Activated CD8-positive, alpha-beta T cell treated with anti-CD3 and anti-CD28 coated beads for 36 hours (primary cell): ENCODE data around the gene MCRIP2. TPM values are rescaled to one million over a fixed set of nuclear protein-coding genes. Genes with fewer than 3 reads are reported as not detected.
"Not testable (repeated sequence)": the region's sequence is repeated elsewhere in the genome, so short reads cannot be mapped to it uniquely, and the experiment has no call there.

Source experiments
- ATAC-seq: fragments of 200-7000 bp; cut with Tn5 transposase; one replicate; pipeline ENCODE4 v1.10.0; 2021; ENCODE audit warnings: mild to moderate bottlenecking, moderate library complexity
- CTCF ChIA-PET: fragments of 350-600 bp; sonication (Branson Sonifier 250); formaldehyde crosslinking; loops from one replicate; lab custom pipeline; 2021; ENCODE audit warnings: antibody characterized with exemption; lab: Charles Lee
- POLR2A ChIA-PET: fragments of 350-600 bp; sonication (Branson Sonifier 250); formaldehyde crosslinking; loops from one replicate; lab custom pipeline; 2021; ENCODE audit warnings: antibody characterized with exemption; lab: Charles Lee
- DNase-seq: peaks from one replicate; pipeline ENCODE4 v3.0.0-alpha.2; 2020
- H3K27ac Mint-ChIP-seq: one replicate; pipeline ENCODE4 v1.8.0; 2021; ENCODE audit warnings: mild to moderate bottlenecking, mixed read lengths
- H3K27me3 Mint-ChIP-seq: one replicate; pipeline ENCODE4 v1.8.0; 2021; ENCODE audit warnings: mixed read lengths
- H3K36me3 Mint-ChIP-seq: one replicate; pipeline ENCODE4 v1.8.0; 2021; ENCODE audit warnings: low read depth, mixed read lengths
- H3K4me1 Mint-ChIP-seq: one replicate; pipeline ENCODE4 v1.8.0; 2021; ENCODE audit warnings: low read depth, mixed read lengths
- H3K4me3 Mint-ChIP-seq: one replicate; pipeline ENCODE4 v1.8.0; 2021; ENCODE audit warnings: mild to moderate bottlenecking, moderate library complexity, mixed read lengths
- H3K9me3 Mint-ChIP-seq: one replicate; pipeline ENCODE4 v1.8.0; 2021; ENCODE audit warnings: mixed read lengths
- CTCF ChIP-seq: fragments of 200-600 bp; IDR thresholded peaks from one replicate; pipeline ENCODE4 v1.8.0; 2022; ENCODE audit warnings: antibody characterized with exemption, mild to moderate bottlenecking
- intact Hi-C: fragments of 100-400 bp; cut with micrococcal nuclease; formaldehyde crosslinking; loops from one replicate; pipeline ENCODE4 v1.10.0; 2022
- total RNA-seq, 2 experiments: library from RNA; stranded (reverse); gene quantifications; one replicate each; pipeline ENCODE4 v1.2.3, GENCODE V29; 2021

MCRIP2 gene
- total RNA-seq, 2 experiments from 2014 or later = 60.7 to 62.7 TPM

GRCh38 chr16:593807-594206 is 47.8 kb upstream of the MCRIP2 start:
- no peaks in the 10 kb centered on the region for H3K36me3 Mint-ChIP-seq
- H3K27ac Mint-ChIP-seq = peak overlapping the region; percentile 12
- ATAC-seq = no peak
- H3K9me3 Mint-ChIP-seq = no peaks in the 10 kb centered on the region
- CTCF ChIA-PET = no interaction called here
- H3K27me3 Mint-ChIP-seq = no peaks in the 10 kb centered on the region
- H3K4me1 Mint-ChIP-seq = peaks cover 22% of the 10 kb centered on the region
- DNase-seq = no peak
- intact Hi-C loops = no loop called here
- POLR2A ChIA-PET = no interaction called here
- no peak for TF ChIP-seq CTCF
- H3K4me3 Mint-ChIP-seq = no peak overlapping the region

- no peak for ATAC-seq
- Mint-ChIP-seq H3K27me3 (no peaks in the 10 kb centered on the region), H3K27ac (no peak overlapping the region), H3K9me3 (no peaks in the 10 kb centered on the region), H3K4me3 (no peak overlapping the region), H3K4me1 (peaks cover 22% of the 10 kb centered on the region), H3K36me3 (no peaks in the 10 kb centered on the region)
- DNase-seq = no peak
- ChIA-PET POLR2A (no interaction called here), CTCF (no interaction called here)
- TF ChIP-seq CTCF = no peak
- intact Hi-C loops = no loop called here
These were observed 46.5 kb upstream of the MCRIP2 start for GRCh38 chr16:595094-595528.

GRCh38 chr16:595942-596735 is 45.5 kb upstream of the MCRIP2 start:
- Mint-ChIP-seq H3K4me3 (no peak overlapping the region), H3K36me3 (no peaks in the 10 kb centered on the region), H3K4me1 (peaks cover 16% of the 10 kb centered on the region), H3K9me3 (no peaks in the 10 kb centered on the region), H3K27me3 (no peaks in the 10 kb centered on the region), H3K27ac (peak overlapping the region; percentile 20)
- intact Hi-C loops = no loop called here
- ATAC-seq (no peak), DNase-seq (no peak)
- CTCF ChIA-PET = interaction anchor here (1.5 kb wide), 1 partner anchor 13 kb away, joined by 4 read pairs; no protein-coding TSS in a partner anchor
- no peak for TF ChIP-seq CTCF
- POLR2A ChIA-PET = no interaction called here

GRCh38 chr16:596736-597060 is 44.9 kb upstream of the MCRIP2 start:
- Mint-ChIP-seq H3K27me3 (no peaks in the 10 kb centered on the region), H3K4me3 (no peak overlapping the region), H3K4me1 (peaks cover 14% of the 10 kb centered on the region), H3K27ac (peak overlapping the region; percentile 2), H3K9me3 (no peaks in the 10 kb centered on the region), H3K36me3 (no peaks in the 10 kb centered on the region)
- CTCF ChIA-PET = interaction anchor here (1.5 kb wide), 1 partner anchor 13 kb away, joined by 4 read pairs; no protein-coding TSS in a partner anchor
- no peak for TF ChIP-seq CTCF
- POLR2A ChIA-PET = no interaction called here
- intact Hi-C loops = no loop called here
- no peak for ATAC-seq
- no peak for DNase-seq

GRCh38 chr16:597655-598054 is 44.0 kb upstream of the MCRIP2 start:
- intact Hi-C loops, DNase-seq, POLR2A ChIA-PET, H3K9me3 Mint-ChIP-seq, ATAC-seq, H3K27ac Mint-ChIP-seq, H3K27me3 Mint-ChIP-seq, H3K4me3 Mint-ChIP-seq, H3K36me3 Mint-ChIP-seq: not testable (repeated sequence)
- peaks cover 12% of the 10 kb centered on the region for H3K4me1 Mint-ChIP-seq
- CTCF ChIA-PET = interaction anchor here (1.4 kb wide), 1 partner anchor 18 kb away, joined by 4 read pairs; no protein-coding TSS in a partner anchor
